ENCODE results near the gene A1CF. TPM values are rescaled to one million over a fixed set of nuclear protein-coding genes. Genes with fewer than 3 reads are reported as not detected.

The A1CF gene
- total and polyA plus RNA-seq, 10 of the 15 experiments (the other 5 are each of a cell fraction or from before 2014, with no cell fraction given) = 0.10 TPM; not detected in 9

GRCh38 chr10:50919010-50919409, 33.6 kb upstream of the A1CF start:
- H3K79me2 ChIP-seq (ENCODE audit: control insufficient read depth, insufficient read depth, low read length) = no peaks in the 10 kb centered on the region
- intact Hi-C loops (cut with micrococcal nuclease; ENCODE audit: unreplicated experiment) (no loop called here), in situ Hi-C loops (cut with MboI) (no loop called here)
- ChIA-PET SMC1A (ENCODE audit: uncharacterized antibody, unreplicated experiment) (interaction anchor here (0.6 kb wide), 1 partner anchor 297 kb away, joined by 3 read pairs; no protein-coding TSS in a partner anchor), CTCF (no interaction called here), POLR2A (no interaction called here), RAD21 (ENCODE audit: unreplicated experiment) (no interaction called here)
- no peak overlapping the region for H3K4me3 ChIP-seq
- no peak overlapping the region for H3K4me2 ChIP-seq (ENCODE audit: control insufficient read depth, insufficient read depth)
- ATAC-seq (no peak), FAIRE-seq (no peak), DNase-seq (ENCODE audit: low read depth, low spot score) (no peak)
- BruUV-seq (replicated peaks) = no TSS peak
- WGBS (ENCODE audit: insufficient coverage, insufficient replicate concordance, low lambda C conversion rate, missing lambda C conversion rate) = 6% methylated on average over 3 of the region's 3 CpGs
- H2AFZ ChIP-seq (ENCODE audit: control insufficient read depth, low read depth, low read length) = no peak overlapping the region
- TF ChIP-seq RAD21 (IDR thresholded peaks at IDR 0.05; ENCODE audit: insufficient read depth, low read depth, low read length) (no peak), CBFB (IDR thresholded peaks at IDR 0.05; ENCODE audit: low read depth) (no peak), EGR1 (IDR thresholded peaks at IDR 0.05; ENCODE audit: borderline replicate concordance in 1 of 2, low read depth in 2 of 2, low read length in 2 of 2) (no peak), ETV6 (conservative IDR thresholded peaks at IDR 0.05 in 1 of 2, IDR thresholded peaks at IDR 0.05 in 1 of 2; ENCODE audit: borderline replicate concordance in 1 of 2, low read depth in 1 of 2) (no peak), KAT2A (conservative IDR thresholded peaks at IDR 0.05; ENCODE audit: control insufficient read depth, low read depth, low read length) (no peak), RB1 (IDR thresholded peaks at IDR 0.05; ENCODE audit: borderline replicate concordance) (no peak), TCF7 (IDR thresholded peaks at IDR 0.05; ENCODE audit: borderline replicate concordance) (no peak), PAX8 (IDR thresholded peaks at IDR 0.05) (no peak), NR2C1 (IDR thresholded peaks at IDR 0.05) (no peak), E4F1 (IDR thresholded peaks at IDR 0.05; ENCODE audit: borderline replicate concordance, partially characterized antibody) (no peak), CHD2 (IDR thresholded peaks at IDR 0.05; ENCODE audit: borderline replicate concordance, low read depth, low read length) (no peak), POLR2A (IDR thresholded peaks at IDR 0.05; ENCODE audit: low read depth, low read length) (no peak), SMARCA5 (IDR thresholded peaks at IDR 0.05) (no peak), EP300 (IDR thresholded peaks at IDR 0.05; ENCODE audit: borderline replicate concordance in 1 of 2, control insufficient read depth in 1 of 2, low read depth in 2 of 2, low read length in 2 of 2) (no peak), TARDBP (IDR thresholded peaks at IDR 0.05; ENCODE audit: borderline replicate concordance) (no peak), RCOR1 (conservative IDR thresholded peaks at IDR 0.05; ENCODE audit: low read depth, low read length) (no peak)
- no peaks in the 10 kb centered on the region for H3K36me3 ChIP-seq (ENCODE audit: control insufficient read depth in 2 of 2, insufficient read depth in 2 of 2, low read length in 1 of 2)
- H4K20me1 ChIP-seq (ENCODE audit: control insufficient read depth, insufficient read depth) = no peaks in the 10 kb centered on the region
- no peak overlapping the region for H3K9ac ChIP-seq (ENCODE audit: control insufficient read depth, insufficient read depth, low read length)
- H3K4me1 ChIP-seq (ENCODE audit: control insufficient read depth, insufficient read depth, low read length) = no peaks in the 10 kb centered on the region
- no peak overlapping the region for H3K27ac ChIP-seq (ENCODE audit: control insufficient read depth, insufficient read depth)
- no peaks in the 10 kb centered on the region; the same call in 2 of the 3 replicates for H3K9me3 ChIP-seq (replicated peaks; ENCODE audit: control insufficient read depth, insufficient read depth, low read length)
- H3K27me3 ChIP-seq (replicated peaks in 1 of 2; ENCODE audit: control insufficient read depth in 2 of 2, insufficient read depth in 2 of 2, low read length in 1 of 2) = no peaks in the 10 kb centered on the region

Measured in GM12878 (cell line).